Testis (tissue), 2 donors: ENCODE measurements around the gene HK3.

Experiments
- POLR2A ChIP-seq: fragments of 450-650 bp; IDR thresholded peaks from one replicate; pipeline ENCODE4 v1.6.1; 2017; ENCODE audit warnings: antibody characterized with exemption, mild to moderate bottlenecking, moderate library complexity
- TF ChIP-seq, protein P1 (sequence below), 3 experiments: fragments of 450-650 bp in 2 of 3; fragments of 200-600 bp in 1 of 3; sonication (generic) in 1 of 3; IDR thresholded peaks; one replicate each; pipeline ENCODE4 v1.5.1; 2016 to 2019; ENCODE audit warnings: antibody characterized with exemption in 3 of 3, mild to moderate bottlenecking in 2 of 3, moderate library complexity in 1 of 3

DNA sequence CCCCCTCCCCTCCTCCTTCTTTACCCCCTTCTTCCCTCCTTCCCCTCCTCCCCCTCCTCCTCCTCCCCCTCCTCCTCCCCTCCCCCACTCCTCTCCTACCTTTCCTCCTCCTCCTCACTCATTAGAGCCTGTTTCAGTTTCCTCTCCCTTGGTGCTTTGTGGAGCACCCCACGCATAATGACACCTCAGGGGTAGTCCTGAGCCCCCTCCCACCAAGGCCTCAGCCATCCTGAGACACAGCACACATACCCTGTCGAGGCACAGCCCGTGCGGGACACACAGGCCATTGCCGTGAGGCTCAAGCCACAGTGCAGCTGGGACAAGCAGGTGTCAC lies 35.4 kb downstream of the HK3 start:
- TF ChIP-seq, protein P1, sequence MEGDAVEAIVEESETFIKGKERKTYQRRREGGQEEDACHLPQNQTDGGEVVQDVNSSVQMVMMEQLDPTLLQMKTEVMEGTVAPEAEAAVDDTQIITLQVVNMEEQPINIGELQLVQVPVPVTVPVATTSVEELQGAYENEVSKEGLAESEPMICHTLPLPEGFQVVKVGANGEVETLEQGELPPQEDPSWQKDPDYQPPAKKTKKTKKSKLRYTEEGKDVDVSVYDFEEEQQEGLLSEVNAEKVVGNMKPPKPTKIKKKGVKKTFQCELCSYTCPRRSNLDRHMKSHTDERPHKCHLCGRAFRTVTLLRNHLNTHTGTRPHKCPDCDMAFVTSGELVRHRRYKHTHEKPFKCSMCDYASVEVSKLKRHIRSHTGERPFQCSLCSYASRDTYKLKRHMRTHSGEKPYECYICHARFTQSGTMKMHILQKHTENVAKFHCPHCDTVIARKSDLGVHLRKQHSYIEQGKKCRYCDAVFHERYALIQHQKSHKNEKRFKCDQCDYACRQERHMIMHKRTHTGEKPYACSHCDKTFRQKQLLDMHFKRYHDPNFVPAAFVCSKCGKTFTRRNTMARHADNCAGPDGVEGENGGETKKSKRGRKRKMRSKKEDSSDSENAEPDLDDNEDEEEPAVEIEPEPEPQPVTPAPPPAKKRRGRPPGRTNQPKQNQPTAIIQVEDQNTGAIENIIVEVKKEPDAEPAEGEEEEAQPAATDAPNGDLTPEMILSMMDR (IDR thresholded peaks at IDR 0.05): no peak
- TF ChIP-seq POLR2A: no peak
